GM19023 (cell line): ENCODE data around the gene UPK3BL2.
A peak's percentile ranks its signal among the peaks of the same experiment; 100 is the strongest.
"Not testable (repeated sequence)": the region's sequence is repeated elsewhere in the genome, so short reads cannot be mapped to it uniquely, and the experiment has no call there.

Source experiments
- ATAC-seq: cut with Tn5 transposase; IDR thresholded peaks from one replicate; pipeline ENCODE4 v1.9.1; 2021; ENCODE audit warnings: mild to moderate bottlenecking, moderate library complexity; ENCODE audit not compliant: unreplicated experiment

UPK3BL2 gene

GRCh38 chr7:102496861-102497260 lies 46.6 kb downstream of the UPK3BL2 start:
- ATAC-seq = not testable (repeated sequence)

- ATAC-seq = peak; percentile 49
Observed at GRCh38 chr7:102494473-102495149, 48.9 kb downstream of the UPK3BL2 start.

- not testable (repeated sequence) for ATAC-seq
Observed at GRCh38 chr7:102494026-102494425, 49.5 kb downstream of the UPK3BL2 start.

GRCh38 chr7:102493220-102493935 lies 50.1 kb downstream of the UPK3BL2 start:
- peak; percentile 38 for ATAC-seq

- peak; percentile 51 for ATAC-seq
Observed at GRCh38 chr7:102490529-102491075, 52.9 kb downstream of the UPK3BL2 start.
